SK-N-MC (cell line): Measurements from ENCODE around the gene TBC1D14.

Source experiments
- EZH2 ChIP-seq: fragments of 200-600 bp; sonication (generic); IDR thresholded peaks from one replicate; pipeline ENCODE4 v1.6.1; 2017; ENCODE audit warnings: antibody characterized with exemption
- POLR2AphosphoS5 ChIP-seq: IDR thresholded peaks from 2 replicates; pipeline ENCODE4 v1.6.1; 2012; ENCODE audit warnings: mild to moderate bottlenecking, low read depth, low read length, borderline replicate concordance

- TF ChIP-seq EZH2 (no peak), POLR2AphosphoS5 (no peak)
Measured at GRCh38 chr4:7066006-7066405, 156.4 kb downstream of the TBC1D14 start.
